GF-D8 (cell line): Measurements from ENCODE around the gene DNAJA1.

Experiments used
- DNase-seq: peaks from one replicate; lab custom pipeline; 2025; lab: John Stamatoyannopoulos, UW

DNAJA1 gene

GRCh38 chr9:33029231-33029786 is 4.2 kb downstream of the DNAJA1 start:
- DNase-seq, result no peak

GRCh38 chr9:33030285-33030684 is 5.2 kb downstream of the DNAJA1 start:
- no peak for DNase-seq

GRCh38 chr9:33032292-33032691 is 7.2 kb downstream of the DNAJA1 start:
- no peak for DNase-seq

GRCh38 chr9:33032865-33033264 is 7.8 kb downstream of the DNAJA1 start:
- DNase-seq, result no peak

- no peak for DNase-seq
Measured at GRCh38 chr9:33040792-33041431, 15.8 kb downstream of the DNAJA1 start.

- no peak for DNase-seq
Measured at GRCh38 chr9:33041432-33042188, 16.5 kb downstream of the DNAJA1 start.

- no peak for DNase-seq
Measured at GRCh38 chr9:33042473-33042872, 17.4 kb downstream of the DNAJA1 start.

GRCh38 chr9:33043671-33044070 is 18.6 kb downstream of the DNAJA1 start:
- no peak for DNase-seq

GRCh38 chr9:33044162-33044673 is 19.1 kb downstream of the DNAJA1 start:
- DNase-seq, result no peak

- no peak for DNase-seq
Measured at GRCh38 chr9:33044677-33045282, 19.7 kb downstream of the DNAJA1 start.

- no peak for DNase-seq
Measured at GRCh38 chr9:33046061-33046460, 21.0 kb downstream of the DNAJA1 start.

- DNase-seq, result no peak
Measured at GRCh38 chr9:33048054-33048465, 23.0 kb downstream of the DNAJA1 start.

GRCh38 chr9:33049680-33050361 is 24.7 kb downstream of the DNAJA1 start:
- DNase-seq, result no peak

- DNase-seq, result no peak
Measured at GRCh38 chr9:33051144-33051543, 26.1 kb downstream of the DNAJA1 start.

- no peak for DNase-seq
Measured at GRCh38 chr9:33065157-33066076, 40.3 kb downstream of the DNAJA1 start.

GRCh38 chr9:33068991-33069390 is 43.9 kb downstream of the DNAJA1 start:
- no peak for DNase-seq

- DNase-seq, result peak; percentile 96
Measured at GRCh38 chr9:33076046-33077004, 51.3 kb downstream of the DNAJA1 start, which contains the start of gene SMU1. Gene SMU1 (minus strand): TSS chr9:33076674. CDS start chr9:33076608, 66 bp downstream.

- no peak for DNase-seq
Measured at GRCh38 chr9:33080534-33080933, 55.5 kb downstream of the DNAJA1 start.

GRCh38 chr9:33081128-33081851 is 56.2 kb downstream of the DNAJA1 start:
- DNase-seq, result peak; percentile 82
